Brain microvascular endothelial cell (primary cell): ENCODE measurements around the gene CEP68.

Experiments
- DNase-seq: peaks from one replicate; pipeline ENCODE4 v3.0.0-alpha.2; 2020
- H3K27ac ChIP-seq: fragments of 250-450 bp; sonication (Bioruptor Pico); 2 replicates; pipeline ENCODE4 v1.5.1; 2020; ENCODE audit warnings: mild to moderate bottlenecking, moderate library complexity
- H3K27me3 ChIP-seq: fragments of 250-450 bp; sonication (Bioruptor Pico); replicated peaks from 2 replicates; pipeline ENCODE4 v1.5.1; 2020; ENCODE audit warnings: mild to moderate bottlenecking
- H3K36me3 ChIP-seq: fragments of 250-450 bp; sonication (Bioruptor Pico); replicated peaks from 2 replicates; pipeline ENCODE4 v1.5.1; 2020; ENCODE audit warnings: mild to moderate bottlenecking
- H3K4me3 ChIP-seq: 2 replicates; pipeline ENCODE4 v1.5.1; 2011; ENCODE audit warnings: low read depth, mild to moderate bottlenecking, control low read depth, low read length, moderate library complexity
- in situ Hi-C: cut with HindIII; loops from 2 replicates; pipeline ENCODE4 v1.10.0; 2017; ENCODE audit warnings: low sequenced_read_pairs, low pct_ligation_motif_present
- TF ChIP-seq, protein P1 (sequence below): IDR thresholded peaks from 2 replicates; pipeline ENCODE4 v1.5.1; 2011; ENCODE audit warnings: low read depth, mild to moderate bottlenecking, moderate library complexity, low read length, control low read depth, inconsistent platforms; ENCODE audit errors: missing control alignments

The CEP68 gene

DNA sequence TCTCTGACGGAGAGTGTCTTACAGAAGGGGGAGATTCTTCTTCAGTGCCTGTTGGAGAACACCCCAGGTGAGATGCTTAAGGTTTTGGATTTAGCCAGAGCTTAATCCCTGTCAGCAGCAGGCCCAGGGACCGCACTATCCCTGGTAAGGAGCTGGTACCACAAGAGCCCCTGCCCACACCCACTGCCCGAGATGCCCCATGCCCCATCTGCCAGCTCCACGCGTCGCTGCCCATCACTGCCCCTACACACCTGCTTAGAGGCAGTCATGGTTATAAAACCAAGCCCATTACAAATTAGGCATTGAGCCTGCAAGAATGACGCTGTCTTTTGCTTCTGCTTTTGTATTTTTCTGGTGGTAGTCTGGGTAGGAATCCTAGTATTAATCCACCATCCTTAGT, 21.7 kb downstream of the CEP68 start:
- Histone ChIP-seq H3K36me3 (peaks cover 58% of the 10 kb centered on the region), H3K27me3 (no peaks in the 10 kb centered on the region), H3K27ac (no peak overlapping the region), H3K4me3 (no peak overlapping the region)
- TF ChIP-seq, protein P1, sequence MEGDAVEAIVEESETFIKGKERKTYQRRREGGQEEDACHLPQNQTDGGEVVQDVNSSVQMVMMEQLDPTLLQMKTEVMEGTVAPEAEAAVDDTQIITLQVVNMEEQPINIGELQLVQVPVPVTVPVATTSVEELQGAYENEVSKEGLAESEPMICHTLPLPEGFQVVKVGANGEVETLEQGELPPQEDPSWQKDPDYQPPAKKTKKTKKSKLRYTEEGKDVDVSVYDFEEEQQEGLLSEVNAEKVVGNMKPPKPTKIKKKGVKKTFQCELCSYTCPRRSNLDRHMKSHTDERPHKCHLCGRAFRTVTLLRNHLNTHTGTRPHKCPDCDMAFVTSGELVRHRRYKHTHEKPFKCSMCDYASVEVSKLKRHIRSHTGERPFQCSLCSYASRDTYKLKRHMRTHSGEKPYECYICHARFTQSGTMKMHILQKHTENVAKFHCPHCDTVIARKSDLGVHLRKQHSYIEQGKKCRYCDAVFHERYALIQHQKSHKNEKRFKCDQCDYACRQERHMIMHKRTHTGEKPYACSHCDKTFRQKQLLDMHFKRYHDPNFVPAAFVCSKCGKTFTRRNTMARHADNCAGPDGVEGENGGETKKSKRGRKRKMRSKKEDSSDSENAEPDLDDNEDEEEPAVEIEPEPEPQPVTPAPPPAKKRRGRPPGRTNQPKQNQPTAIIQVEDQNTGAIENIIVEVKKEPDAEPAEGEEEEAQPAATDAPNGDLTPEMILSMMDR = no peak
- DNase-seq = no peak
- in situ Hi-C loops = no loop called here

DNA sequence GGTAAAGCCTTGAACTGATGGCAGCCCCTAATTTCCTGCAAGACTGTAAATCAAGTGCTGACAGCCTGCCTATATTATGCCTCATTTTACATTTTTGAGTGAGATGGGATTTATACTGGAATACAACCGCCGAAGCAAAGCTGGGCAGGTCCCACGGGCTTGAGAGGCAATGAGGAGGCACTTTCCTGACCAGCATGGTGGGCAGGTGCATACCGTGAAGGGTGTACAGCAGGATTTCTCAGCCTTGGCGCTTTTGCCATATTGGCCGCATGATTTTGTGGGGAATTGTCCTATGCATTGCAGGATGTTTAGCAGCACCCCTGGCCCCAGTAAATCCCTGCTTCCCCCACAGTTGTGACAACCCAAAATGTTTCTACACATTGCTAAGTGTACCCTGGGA, 22.8 kb downstream of the CEP68 start:
- Histone ChIP-seq H3K36me3 (peaks cover 58% of the 10 kb centered on the region), H3K4me3 (no peak overlapping the region), H3K27ac (no peak overlapping the region), H3K27me3 (no peaks in the 10 kb centered on the region)
- TF ChIP-seq, protein P1 = no peak
- in situ Hi-C loops = no loop called here
- no peak for DNase-seq

DNA sequence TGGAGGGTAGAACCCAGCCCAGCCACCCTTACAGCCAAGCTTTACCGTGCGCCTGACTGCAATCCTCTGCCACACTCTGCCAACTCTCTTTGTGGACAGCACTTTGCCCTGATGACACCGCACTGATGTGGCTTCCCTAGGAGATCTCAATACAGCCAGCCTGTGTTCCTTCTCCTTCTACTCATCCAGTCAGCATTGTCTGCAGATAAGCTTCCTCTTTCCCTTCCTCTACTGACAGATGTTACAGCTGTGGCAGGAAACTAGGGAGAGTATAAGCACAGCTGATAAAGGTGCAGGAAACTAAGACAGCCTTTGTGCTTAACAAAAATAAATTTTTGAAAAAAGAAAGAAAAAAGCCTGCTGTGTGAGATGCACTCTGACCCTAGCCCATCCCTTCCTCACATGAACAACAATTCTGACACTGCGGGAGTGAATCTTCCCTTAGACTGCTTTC, 25.0 kb downstream of the CEP68 start:
- H3K4me3 ChIP-seq = no peak overlapping the region
- in situ Hi-C loops = no loop called here
- H3K27ac ChIP-seq = no peak overlapping the region
- TF ChIP-seq, protein P1 = no peak
- DNase-seq = no peak
- peaks cover 72% of the 10 kb centered on the region for H3K36me3 ChIP-seq
- H3K27me3 ChIP-seq = no peaks in the 10 kb centered on the region

DNA sequence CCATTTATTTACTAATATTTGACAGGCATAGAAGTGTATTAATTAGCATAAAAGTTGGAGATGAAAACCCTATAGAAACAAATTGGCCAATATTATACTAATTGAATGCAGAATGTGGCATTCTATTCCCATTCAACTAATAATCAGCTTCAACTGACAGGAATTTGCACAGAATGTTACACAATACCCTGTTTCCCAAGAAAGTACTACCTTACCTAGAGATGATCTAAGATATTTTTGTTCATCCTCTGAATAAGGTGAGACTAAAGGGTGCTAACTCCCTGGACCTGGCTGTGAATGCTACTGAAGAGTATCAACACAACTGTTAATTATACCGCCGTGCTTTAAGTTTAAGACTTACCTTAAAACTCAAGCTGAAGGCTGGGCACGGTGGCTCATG, 28.9 kb downstream of the CEP68 start:
- H3K27ac ChIP-seq = no peak overlapping the region
- TF ChIP-seq, protein P1 = no peak
- DNase-seq = no peak
- H3K36me3 ChIP-seq = peaks cover 65% of the 10 kb centered on the region
- no peaks in the 10 kb centered on the region for H3K27me3 ChIP-seq
- H3K4me3 ChIP-seq = no peak overlapping the region
- in situ Hi-C loops = no loop called here

DNA sequence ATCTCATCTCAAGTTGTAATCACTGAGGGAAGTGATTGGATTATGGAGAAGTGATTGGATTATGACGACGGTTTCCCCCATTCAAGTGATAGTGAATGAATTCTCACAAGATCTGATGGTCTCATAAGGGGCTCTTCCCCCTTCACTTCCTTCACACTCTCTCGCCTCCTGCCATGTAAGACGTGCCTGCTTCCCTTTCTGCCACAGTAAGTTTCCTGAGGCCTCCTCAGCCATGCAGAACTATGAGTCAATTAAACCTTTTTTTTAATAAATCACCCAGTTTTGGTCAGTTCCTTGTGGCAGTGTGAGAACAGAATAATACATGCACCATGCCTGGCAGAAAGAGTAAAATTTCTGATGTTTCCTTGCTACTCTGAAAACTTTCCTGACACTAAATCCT, 36.6 kb downstream of the CEP68 start:
- H3K4me3 ChIP-seq = no peak overlapping the region
- no peak overlapping the region for H3K27ac ChIP-seq
- DNase-seq = no peak
- in situ Hi-C loops = no loop called here
- TF ChIP-seq, protein P1 = no peak
- H3K36me3 ChIP-seq = peaks cover 53% of the 10 kb centered on the region
- no peaks in the 10 kb centered on the region for H3K27me3 ChIP-seq

DNA sequence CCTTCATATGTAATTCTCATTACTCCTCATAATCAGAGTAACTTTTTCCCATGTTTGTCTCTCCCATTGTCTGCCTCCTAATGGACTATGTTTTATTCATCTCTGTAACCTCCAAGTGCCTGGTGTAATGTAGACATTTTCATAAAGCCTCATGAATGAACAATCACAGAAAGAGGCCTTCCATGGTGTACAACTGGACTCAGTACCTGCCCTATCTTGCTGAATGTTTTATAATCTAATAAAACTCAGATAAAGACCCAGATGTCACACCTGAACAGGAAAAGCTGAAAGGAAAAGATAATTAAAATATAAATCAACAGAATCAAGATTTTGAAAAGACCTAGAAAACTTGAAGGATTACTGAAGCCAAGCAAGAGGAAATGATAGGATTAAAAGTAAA, 37.0 kb downstream of the CEP68 start:
- Histone ChIP-seq H3K27me3 (no peaks in the 10 kb centered on the region), H3K27ac (no peak overlapping the region), H3K36me3 (peaks cover 49% of the 10 kb centered on the region), H3K4me3 (no peak overlapping the region)
- in situ Hi-C loops = no loop called here
- DNase-seq = no peak
- TF ChIP-seq, protein P1 = no peak
